K562 (cell line): Measurements from ENCODE around the gene LAG3. TPM values are rescaled to one million over a fixed set of nuclear protein-coding genes. Genes with fewer than 3 reads are reported as not detected.

Source experiments
- ATF7 ChIP-seq: fragments of 450-650 bp; IDR thresholded peaks from 2 replicates; pipeline ENCODE4 v1.7.1; 2014; ENCODE audit warnings: mild to moderate bottlenecking, moderate library complexity
- ETV5 ChIP-seq: sonication (generic); formaldehyde crosslinking; IDR thresholded peaks from 2 replicates; pipeline ENCODE4 v1.4.0; 2020; ENCODE audit warnings: low read depth, mild to moderate bottlenecking, missing genetic modification reagents
- FOXK2 ChIP-seq, 2 experiments: fragments of 450-650 bp; IDR thresholded peaks in 1 of 2; conservative IDR thresholded peaks in 1 of 2; 2 replicates each; pipeline ENCODE4 v1.6.1; 2016; ENCODE audit warnings: low read depth in 2 of 2, mild to moderate bottlenecking in 1 of 2
- HBP1 ChIP-seq: fragments of 450-650 bp; formaldehyde crosslinking; IDR thresholded peaks from 2 replicates; pipeline ENCODE4 v1.4.0; 2022; ENCODE audit warnings: missing genetic modification characterization
- KHSRP ChIP-seq: fragments of 450-650 bp; IDR thresholded peaks from 2 replicates; pipeline ENCODE4 v1.6.1; 2017
- MAFK ChIP-seq: IDR thresholded peaks from 2 replicates; pipeline ENCODE4 v1.6.1; 2011; ENCODE audit warnings: low read length, improper control_type of control experiment
- MYC ChIP-seq, 2 experiments: fragments of 250-450 bp in 1 of 2; sonication (Bioruptor Pico) in 1 of 2; IDR thresholded peaks; 2 replicates each; pipeline versions ENCODE4 v1.5.1 to v1.6.1; 2012 to 2021; ENCODE audit warnings: low read depth in 2 of 2, borderline replicate concordance in 1 of 2, improper control_type of control experiment in 1 of 2, low read length in 1 of 2, mild to moderate bottlenecking in 1 of 2, moderate library complexity in 1 of 2
- NFIX ChIP-seq: fragments of 250-450 bp; sonication (Bioruptor Pico); IDR thresholded peaks from 2 replicates; pipeline ENCODE4 v1.4.0; 2020; ENCODE audit warnings: low read depth, mild to moderate bottlenecking, moderate library complexity
- NKRF ChIP-seq: fragments of 450-650 bp; IDR thresholded peaks from 2 replicates; pipeline ENCODE4 v1.6.1; 2016; ENCODE audit warnings: borderline replicate concordance
- PTBP1 ChIP-seq: fragments of 200-400 bp; formaldehyde crosslinking; IDR thresholded peaks from 2 replicates; pipeline ENCODE4 v1.6.1; 2017; ENCODE audit warnings: low read depth, low read length
- STAT6 ChIP-seq: sonication (generic); formaldehyde crosslinking; IDR thresholded peaks from 2 replicates; pipeline ENCODE4 v1.8.1; 2023; ENCODE audit warnings: mild to moderate bottlenecking, missing genetic modification reagents
- TRIM25 ChIP-seq: fragments of 450-650 bp; IDR thresholded peaks from 2 replicates; pipeline ENCODE4 v1.7.0; 2016; ENCODE audit warnings: borderline replicate concordance
- ZNF133 ChIP-seq: fragments of 250-450 bp; sonication (Bioruptor Pico); IDR thresholded peaks from 2 replicates; pipeline ENCODE4 v1.4.0; 2020; ENCODE audit warnings: mild to moderate bottlenecking
- ZNF280B ChIP-seq: fragments of 250-450 bp; sonication (Bioruptor Pico); IDR thresholded peaks from 2 replicates; pipeline ENCODE4 v1.5.1; 2021; ENCODE audit warnings: mild to moderate bottlenecking
- ZNF408 ChIP-seq: fragments of 250-450 bp; sonication (Bioruptor Pico); IDR thresholded peaks from 2 replicates; pipeline ENCODE4 v1.4.0; 2020; ENCODE audit warnings: low read depth, mild to moderate bottlenecking, moderate library complexity
- ZNF507 ChIP-seq: conservative IDR thresholded peaks from 2 replicates; pipeline ENCODE4 v1.6.1; 2017; ENCODE audit warnings: missing genetic modification characterization, missing compliant biosample characterization
- ZNF551 ChIP-seq: fragments of 250-450 bp; sonication (Bioruptor Pico); IDR thresholded peaks from 2 replicates; pipeline ENCODE4 v1.5.0; 2021; ENCODE audit warnings: mild to moderate bottlenecking, moderate library complexity
- polyA plus RNA-seq, 8 experiments: library from polyadenylated mRNA; depleted of rRNA in 4 of 8; stranded (reverse) in 5 of 8; unstranded in 3 of 8; fragments of >200 nt; fragmentation: Nextera tagmentation in 2 of 8; fragmentation: Illumina TruSeq in 1 of 8; extraction: Ambion mirVana in 2 of 8; extraction: Trizol in 1 of 8; gene quantifications; 2 replicates each; pipeline versions ENCODE4 v1.2.1 to v1.2.3, GENCODE V29; 2011 to 2014; ENCODE audit warnings: inconsistent platforms in 1 of 8, missing spikeins in 1 of 8
- total RNA-seq, 7 experiments: library from RNA; depleted of rRNA in 6 of 7; stranded (reverse); fragments of >200 nt in 6 of 7; fragmentation: Illumina TruSeq in 2 of 7; extraction: Trizol in 2 of 7; gene quantifications; 2 replicates each; pipeline versions ENCODE4 v1.2.1 to v1.2.3, GENCODE V29; 2011 to 2021; ENCODE audit warnings: low replicate concordance in 1 of 7

LAG3 gene
- total and polyA plus RNA-seq, 9 of the 15 experiments (the other 6 are each of a cell fraction or from before 2014, with no cell fraction given), result 0.07 to 0.66 (median 0.09) TPM; not detected in 1

- TF ChIP-seq NKRF (no peak), ETV5 (CRISPR knock-in tag) (0 out of 2 replicates have a peak, but pooled peaks have one; percentile 25), ZNF133 (CRISPR knock-in tag) (no peak), TRIM25 (no peak), ZNF551 (CRISPR knock-in tag) (no peak), FOXK2 (conservative IDR thresholded peaks at IDR 0.05 in 1 of 2, IDR thresholded peaks at IDR 0.05 in 1 of 2; ENCODE audit: low read depth in 2 of 2) (peak in 1 of 2 experiments; percentile 21; a peak in 1 of 4 replicates), MYC (IDR thresholded peaks at IDR 0.05; ENCODE audit: low read depth, low read length) (peak; percentile 19; the same call in 1 of the 2 replicates), MYC (CRISPR knock-in tag; IDR thresholded peaks at IDR 0.05; ENCODE audit: borderline replicate concordance, low read depth) (no peak), HBP1 (CRISPR knock-in tag) (no peak), ZNF408 (CRISPR knock-in tag) (no peak), NFIX (no peak), KHSRP (no peak), PTBP1 (no peak), ATF7 (no peak), MAFK (no peak), STAT6 (CRISPR knock-in tag) (no peak), ZNF507 (tag) (no peak), ZNF280B (CRISPR knock-in tag) (no peak)
These were observed 4.7 kb upstream of the LAG3 start (continued) for GRCh38 chr12:6767353-6768319.
